Ascending aorta (tissue), 2 donors: ENCODE measurements around the gene TAGLN3. TPM values are rescaled to one million over a fixed set of nuclear protein-coding genes. Genes with fewer than 3 reads are reported as not detected.

Source experiments
- DNase-seq, 2 donors: peaks; one replicate each; pipeline ENCODE4 v3.0.0-alpha.2; 2019; ENCODE audit warnings: low spot score in 2 of 2
- H3K27ac ChIP-seq, 2 donors: fragments of 200-600 bp; sonication (generic); one replicate each; pipeline ENCODE4 v1.5.1; 2016 to 2017; ENCODE audit warnings: mild to moderate bottlenecking in 1 of 2
- H3K27me3 ChIP-seq: fragments of 200-600 bp; sonication (generic); one replicate; pipeline ENCODE4 v1.5.1; 2017
- H3K36me3 ChIP-seq, 2 donors: fragments of 200-600 bp; sonication (generic); one replicate each; pipeline ENCODE4 v1.5.1; 2016
- H3K4me1 ChIP-seq, 2 donors: fragments of 200-600 bp; sonication (generic); one replicate each; pipeline ENCODE4 v1.5.1; 2016 to 2017; ENCODE audit warnings: mild to moderate bottlenecking in 1 of 2
- H3K4me3 ChIP-seq, 2 donors: fragments of 200-600 bp; sonication (generic); one replicate each; pipeline ENCODE4 v1.5.1; 2016 to 2017; ENCODE audit warnings: mild to moderate bottlenecking in 1 of 2
- H3K9me3 ChIP-seq, 2 donors: fragments of 200-600 bp; sonication (generic); one replicate each; pipeline ENCODE4 v1.5.1; 2016
- intact Hi-C: fragments of 100-400 bp; cut with DNase I; formaldehyde crosslinking; loops from one replicate; pipeline ENCODE4 v1.15.1; 2023
- total RNA-seq: library from RNA; depleted of rRNA; stranded (reverse); fragments of >200 nt; gene quantifications from one replicate; pipeline ENCODE4 v1.1.0, GENCODE V29; 2016
- TF ChIP-seq, protein P1 (sequence below), 3 experiments: fragments of 200-600 bp in 2 of 3; fragments of 450-650 bp in 1 of 3; sonication (generic) in 2 of 3; IDR thresholded peaks; one replicate each; pipeline ENCODE4 v1.5.1; 2016 to 2019; ENCODE audit warnings: antibody characterized with exemption in 3 of 3, mild to moderate bottlenecking in 1 of 3, moderate library complexity in 1 of 3

The TAGLN3 gene
- total RNA-seq, 1 donor from 2014 or later: not detected

DNA sequence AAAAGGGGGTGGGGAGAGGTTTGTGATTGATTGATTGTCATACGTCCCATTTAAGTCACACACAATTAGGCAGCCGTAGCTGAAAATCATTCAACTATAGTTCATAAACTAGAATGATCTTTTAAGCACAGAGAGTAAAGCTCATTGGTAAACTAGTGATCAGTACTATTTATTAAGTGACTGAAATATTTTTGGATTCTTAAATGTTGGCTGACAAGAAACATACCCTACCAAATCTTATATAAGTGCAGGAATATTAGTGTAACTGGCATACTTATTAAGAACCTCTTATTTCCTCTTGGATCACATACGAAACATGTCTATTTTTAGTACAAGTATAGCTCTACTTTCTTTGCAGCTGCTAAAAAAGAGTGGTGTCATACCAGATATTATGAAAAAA is 28.3 kb upstream of the TAGLN3 start:
- Histone ChIP-seq H3K27ac (no peak overlapping the region), H3K36me3 (peaks cover 0 to 26% of the 10 kb centered on the region in 2 donors), H3K27me3 (no peaks in the 10 kb centered on the region), H3K4me1 (peaks cover 0 to 6% of the 10 kb centered on the region in 2 donors), H3K4me3 (no peak overlapping the region), H3K9me3 (no peaks in the 10 kb centered on the region)
- TF ChIP-seq, protein P1, sequence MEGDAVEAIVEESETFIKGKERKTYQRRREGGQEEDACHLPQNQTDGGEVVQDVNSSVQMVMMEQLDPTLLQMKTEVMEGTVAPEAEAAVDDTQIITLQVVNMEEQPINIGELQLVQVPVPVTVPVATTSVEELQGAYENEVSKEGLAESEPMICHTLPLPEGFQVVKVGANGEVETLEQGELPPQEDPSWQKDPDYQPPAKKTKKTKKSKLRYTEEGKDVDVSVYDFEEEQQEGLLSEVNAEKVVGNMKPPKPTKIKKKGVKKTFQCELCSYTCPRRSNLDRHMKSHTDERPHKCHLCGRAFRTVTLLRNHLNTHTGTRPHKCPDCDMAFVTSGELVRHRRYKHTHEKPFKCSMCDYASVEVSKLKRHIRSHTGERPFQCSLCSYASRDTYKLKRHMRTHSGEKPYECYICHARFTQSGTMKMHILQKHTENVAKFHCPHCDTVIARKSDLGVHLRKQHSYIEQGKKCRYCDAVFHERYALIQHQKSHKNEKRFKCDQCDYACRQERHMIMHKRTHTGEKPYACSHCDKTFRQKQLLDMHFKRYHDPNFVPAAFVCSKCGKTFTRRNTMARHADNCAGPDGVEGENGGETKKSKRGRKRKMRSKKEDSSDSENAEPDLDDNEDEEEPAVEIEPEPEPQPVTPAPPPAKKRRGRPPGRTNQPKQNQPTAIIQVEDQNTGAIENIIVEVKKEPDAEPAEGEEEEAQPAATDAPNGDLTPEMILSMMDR (IDR thresholded peaks at IDR 0.05): no peak
- intact Hi-C loops: no loop called here
- DNase-seq: no peak

- TF ChIP-seq, protein P1 (IDR thresholded peaks at IDR 0.05): no peak
These were observed 27.1 kb upstream of the TAGLN3 start for GRCh38 chr3:111971533-111972130.

DNA sequence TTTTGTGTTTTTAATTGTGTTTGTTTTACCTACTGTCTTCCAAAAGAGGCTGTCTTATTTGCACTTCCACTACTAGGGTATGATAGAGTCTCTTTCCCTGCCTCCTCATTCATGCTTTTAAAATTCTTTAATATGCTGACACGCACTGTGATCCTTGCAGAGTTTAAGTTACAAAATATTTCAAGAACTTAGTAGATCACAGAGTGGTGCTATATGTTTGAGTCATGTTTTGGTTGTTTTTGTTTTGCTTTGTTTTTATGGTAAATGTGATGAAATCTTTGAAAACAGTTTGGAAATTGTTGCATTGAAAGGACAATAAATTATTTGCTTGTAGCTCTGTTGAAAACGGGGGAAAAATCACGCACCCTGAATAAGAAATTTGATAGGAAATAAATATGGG is 25.8 kb upstream of the TAGLN3 start:
- H3K27ac ChIP-seq: no peak overlapping the region
- DNase-seq: no peak
- H3K9me3 ChIP-seq: no peaks in the 10 kb centered on the region
- no peaks in the 10 kb centered on the region for H3K4me1 ChIP-seq
- H3K27me3 ChIP-seq: no peaks in the 10 kb centered on the region
- peaks cover 0 to 24% of the 10 kb centered on the region in 2 donors for H3K36me3 ChIP-seq
- TF ChIP-seq, protein P1 (IDR thresholded peaks at IDR 0.05): no peak
- intact Hi-C loops: no loop called here
- H3K4me3 ChIP-seq: no peak overlapping the region

More at GRCh38 chr3:111971533-111972130, 27.1 kb upstream of the TAGLN3 start:
- no peak overlapping the region for H3K4me3 ChIP-seq
- intact Hi-C loops: no loop called here
- no peak overlapping the region for H3K27ac ChIP-seq
- DNase-seq: no peak
- peaks cover 0 to 24% of the 10 kb centered on the region in 2 donors for H3K36me3 ChIP-seq
- H3K9me3 ChIP-seq: no peaks in the 10 kb centered on the region
- H3K27me3 ChIP-seq: no peaks in the 10 kb centered on the region
- peaks cover 0 to 6% of the 10 kb centered on the region in 2 donors for H3K4me1 ChIP-seq

DNA sequence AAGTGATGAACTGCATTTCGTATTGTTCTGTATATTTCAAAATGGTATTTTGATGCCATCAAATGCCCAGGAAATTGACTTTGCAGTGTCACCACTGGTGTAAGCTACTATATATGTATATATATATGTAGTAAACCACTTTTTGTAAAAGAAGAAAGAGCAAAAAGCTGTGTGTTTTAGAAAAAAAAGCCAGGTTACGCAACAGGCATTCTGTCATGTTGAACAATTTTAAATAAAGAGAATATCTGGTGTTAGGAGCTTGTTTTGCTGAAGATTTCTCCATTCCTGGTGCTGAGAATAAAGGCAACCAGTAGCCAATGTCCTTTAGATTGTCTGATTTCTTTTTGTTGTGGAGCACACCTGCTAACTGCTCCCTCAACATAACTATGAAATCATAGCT is 23.6 kb upstream of the TAGLN3 start:
- no peak for DNase-seq
- TF ChIP-seq, protein P1 (IDR thresholded peaks at IDR 0.05): no peak
- no peak overlapping the region for H3K4me3 ChIP-seq
- intact Hi-C loops: loop anchor here (5.0 kb wide), 1 partner anchor 37 kb away; no protein-coding TSS in a partner anchor
- H3K36me3 ChIP-seq: peaks cover 0 to 16% of the 10 kb centered on the region in 2 donors
- no peaks in the 10 kb centered on the region for H3K9me3 ChIP-seq
- H3K27me3 ChIP-seq: no peaks in the 10 kb centered on the region
- H3K4me1 ChIP-seq: no peaks in the 10 kb centered on the region
- H3K27ac ChIP-seq: no peak overlapping the region

GRCh38 chr3:111976254-111976653 is 22.5 kb upstream of the TAGLN3 start:
- H3K36me3 ChIP-seq: peaks cover 0 to 14% of the 10 kb centered on the region in 2 donors
- no peak overlapping the region for H3K4me3 ChIP-seq
- no peak for DNase-seq
- H3K27me3 ChIP-seq: no peaks in the 10 kb centered on the region
- peaks cover 0 to 2% of the 10 kb centered on the region in 2 donors for H3K4me1 ChIP-seq
- H3K27ac ChIP-seq: no peak overlapping the region
- TF ChIP-seq, protein P1 (IDR thresholded peaks at IDR 0.05): no peak
- intact Hi-C loops: loop anchor here (5.0 kb wide), 1 partner anchor 36 kb away; no protein-coding TSS in a partner anchor
- no peaks in the 10 kb centered on the region for H3K9me3 ChIP-seq
